Activated T-cell treated with anti-CD3 and anti-CD28 coated beads, Interleukin-2, amount 50 U/mL, for 4 hours (primary cell): ENCODE data around the gene CCDC74B. TPM values are rescaled to one million over a fixed set of nuclear protein-coding genes. Genes with fewer than 3 reads are reported as not detected.
"Not testable (repeated sequence)": the region's sequence is repeated elsewhere in the genome, so short reads cannot be mapped to it uniquely, and the experiment has no call there.

Experiments used
- ATAC-seq, 2 donors: fragments of 200-7000 bp; cut with Tn5 transposase; one replicate each; pipeline ENCODE4 v1.10.0; 2021
- DNase-seq: peaks from one replicate; pipeline ENCODE4 v3.0.0-alpha.2; 2020
- H3K27me3 Mint-ChIP-seq: one replicate; pipeline ENCODE4 v1.8.0; 2021; ENCODE audit warnings: low read depth, mixed read lengths
- H3K36me3 Mint-ChIP-seq: one replicate; pipeline ENCODE4 v1.8.0; 2022; ENCODE audit warnings: mixed read lengths; ENCODE audit not compliant: insufficient read depth
- H3K4me1 Mint-ChIP-seq: one replicate; pipeline ENCODE4 v1.8.0; 2021; ENCODE audit warnings: low read depth, mixed read lengths
- H3K4me3 Mint-ChIP-seq: one replicate; pipeline ENCODE4 v1.8.0; 2021; ENCODE audit warnings: mild to moderate bottlenecking, moderate library complexity, mixed read lengths
- H3K9me3 Mint-ChIP-seq: one replicate; pipeline ENCODE4 v1.8.0; 2021; ENCODE audit warnings: mixed read lengths
- total RNA-seq, 3 donors: library from RNA; stranded (reverse); gene quantifications; one replicate each; pipeline ENCODE4 v1.2.1, GENCODE V29; 2021

CCDC74B gene
- total RNA-seq, 3 donors from 2014 or later, result 0.23 to 0.43 (median 0.29) TPM

DNA sequence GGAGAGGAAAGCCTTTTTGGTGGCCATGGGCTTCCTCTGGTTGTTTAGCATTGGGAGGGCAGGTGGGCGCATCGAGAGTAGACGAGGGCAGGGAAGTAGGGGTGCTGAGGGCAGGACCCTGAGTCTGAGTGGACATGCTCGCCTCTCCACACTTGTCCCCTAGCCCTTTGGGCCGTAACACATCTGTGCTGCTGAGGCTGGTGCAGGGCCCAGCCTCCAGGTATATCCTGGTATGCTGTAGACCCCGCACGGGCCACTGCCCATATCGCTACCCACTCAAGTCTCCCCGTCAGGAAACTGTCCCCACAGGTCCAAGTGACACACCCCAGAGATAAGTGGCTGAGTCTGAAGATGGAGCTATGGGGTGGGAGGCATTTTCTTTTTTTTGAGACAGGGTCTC, 13.7 kb upstream of the CCDC74B start:
- H3K4me1 Mint-ChIP-seq, result peaks cover 4% of the 10 kb centered on the region
- ATAC-seq (no peak), DNase-seq (no peak)
- no peak overlapping the region for H3K4me3 Mint-ChIP-seq
- H3K27me3 Mint-ChIP-seq, result no peaks in the 10 kb centered on the region
- no peaks in the 10 kb centered on the region for H3K9me3 Mint-ChIP-seq
- peaks cover 8% of the 10 kb centered on the region for H3K36me3 Mint-ChIP-seq

DNA sequence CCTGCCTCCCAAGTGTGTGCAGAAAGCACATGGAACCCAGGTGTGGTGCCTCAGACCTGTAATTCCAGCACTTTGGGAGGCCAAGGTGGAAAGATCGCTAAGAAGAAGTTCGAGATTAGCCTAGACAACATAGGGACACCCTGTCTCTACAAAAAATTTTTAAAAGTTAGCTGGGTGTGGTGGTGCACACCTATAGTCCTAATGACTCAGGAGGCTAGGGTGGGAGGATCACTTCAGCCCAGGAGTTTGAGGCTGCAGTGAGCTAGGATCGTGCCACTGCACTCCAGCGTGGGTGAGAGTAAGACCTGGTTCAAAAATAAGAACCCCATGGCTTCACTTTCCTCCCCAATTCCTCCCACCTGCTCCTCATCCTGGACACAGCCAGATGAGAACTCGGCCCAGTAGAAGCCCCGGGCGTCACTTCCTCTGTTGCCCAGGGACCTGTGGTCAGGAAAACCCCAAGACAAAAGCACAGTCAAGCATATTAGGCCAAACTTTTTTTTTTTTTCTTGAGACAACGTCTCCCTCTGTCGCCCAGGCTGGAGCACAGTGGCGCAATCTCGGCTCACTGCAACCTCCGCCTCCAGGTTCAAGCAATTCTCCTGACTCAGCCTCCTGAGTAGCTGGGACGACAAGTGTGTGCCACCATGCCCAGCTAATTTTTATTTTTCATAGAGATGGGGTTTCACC, 13.1 kb upstream of the CCDC74B start:
- H3K36me3 Mint-ChIP-seq, H3K9me3 Mint-ChIP-seq, H3K4me1 Mint-ChIP-seq, DNase-seq, H3K27me3 Mint-ChIP-seq, ATAC-seq, H3K4me3 Mint-ChIP-seq: not testable (repeated sequence)

DNA sequence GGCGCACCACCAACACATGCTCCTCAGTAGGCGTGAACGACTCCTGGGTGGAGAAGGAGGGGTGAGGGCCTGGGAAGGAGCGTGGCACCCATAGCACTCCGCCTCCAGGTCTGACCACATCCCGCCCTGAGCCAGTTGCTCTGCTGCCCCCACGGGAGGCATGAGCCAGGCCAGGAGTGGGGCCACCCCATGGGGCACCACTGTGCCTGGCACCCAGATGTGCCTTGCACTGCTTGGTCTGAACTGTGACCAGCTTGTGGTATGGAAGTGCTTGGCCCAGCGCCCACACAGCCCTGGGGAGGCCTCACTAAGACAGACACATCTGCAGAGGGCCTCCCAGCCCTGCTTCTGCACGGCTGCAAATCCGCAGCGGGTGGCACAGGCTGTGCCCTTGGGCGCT, 12.4 kb upstream of the CCDC74B start:
- ATAC-seq, result peak; percentile 8 to 10

DNA sequence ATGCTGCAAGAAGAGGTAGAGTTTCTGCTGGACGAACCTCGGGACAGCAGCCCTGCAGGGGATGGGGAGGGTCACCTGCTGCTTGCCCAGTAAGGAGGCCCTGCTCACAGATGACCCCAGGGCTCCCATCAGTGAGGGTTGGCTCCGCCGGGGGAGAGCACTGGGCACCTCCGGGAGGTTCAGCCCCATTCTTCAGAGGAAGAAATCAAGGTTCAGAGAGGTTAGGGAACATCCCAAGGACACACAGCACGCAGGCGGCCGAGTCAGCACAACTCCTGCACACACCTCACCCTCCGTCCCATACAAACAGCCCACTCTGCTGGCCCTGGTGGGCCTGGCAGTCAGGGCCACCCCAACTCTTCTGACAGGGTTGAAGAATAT, 11.7 kb upstream of the CCDC74B start:
- peaks cover 10% of the 10 kb centered on the region for H3K36me3 Mint-ChIP-seq
- DNase-seq (no peak), ATAC-seq (no peak)
- H3K9me3 Mint-ChIP-seq, result no peaks in the 10 kb centered on the region
- no peaks in the 10 kb centered on the region for H3K27me3 Mint-ChIP-seq
- H3K4me1 Mint-ChIP-seq, result peaks cover 4% of the 10 kb centered on the region
- no peak overlapping the region for H3K4me3 Mint-ChIP-seq

More for the DNA sequence above, 12.4 kb upstream of the CCDC74B start:
- not testable (repeated sequence) for DNase-seq, H3K9me3 Mint-ChIP-seq, H3K36me3 Mint-ChIP-seq, H3K4me3 Mint-ChIP-seq, H3K27me3 Mint-ChIP-seq, H3K4me1 Mint-ChIP-seq

DNA sequence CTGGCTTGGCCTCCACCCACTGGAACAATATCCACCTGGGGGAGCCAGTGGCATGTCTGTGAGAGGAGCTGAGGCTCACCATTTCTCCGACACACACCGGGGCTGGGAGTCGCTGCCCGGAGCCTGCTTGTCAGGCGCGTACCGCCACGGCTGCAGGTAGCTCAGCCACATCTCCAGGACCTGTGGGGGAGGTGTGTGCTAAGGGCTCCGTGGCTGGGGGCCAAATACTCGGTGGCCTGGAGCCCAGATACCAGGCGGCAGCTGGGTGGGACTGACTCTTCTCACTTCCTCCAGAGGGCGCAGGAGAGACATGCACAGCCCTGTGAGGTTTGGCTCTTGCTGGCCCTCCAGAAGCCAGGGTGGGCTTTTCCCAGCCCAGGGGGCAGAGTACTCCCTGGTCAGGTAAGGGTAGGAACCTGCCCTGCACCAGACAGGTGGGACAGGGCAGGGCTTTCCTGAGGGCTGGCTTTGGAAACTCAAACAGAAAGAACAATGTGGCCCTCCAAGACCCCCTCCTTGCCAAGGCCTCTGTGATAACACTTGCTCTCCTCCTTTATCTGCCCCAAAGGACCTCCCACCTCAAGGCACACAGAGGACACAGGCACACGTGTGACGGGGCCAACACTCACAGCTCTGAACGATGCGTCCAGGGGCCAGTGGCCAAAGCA, 11.2 kb upstream of the CCDC74B start:
- not testable (repeated sequence) for H3K27me3 Mint-ChIP-seq, H3K9me3 Mint-ChIP-seq, DNase-seq, H3K4me1 Mint-ChIP-seq, H3K36me3 Mint-ChIP-seq, H3K4me3 Mint-ChIP-seq
- peak; percentile 19 to 33 for ATAC-seq

DNA sequence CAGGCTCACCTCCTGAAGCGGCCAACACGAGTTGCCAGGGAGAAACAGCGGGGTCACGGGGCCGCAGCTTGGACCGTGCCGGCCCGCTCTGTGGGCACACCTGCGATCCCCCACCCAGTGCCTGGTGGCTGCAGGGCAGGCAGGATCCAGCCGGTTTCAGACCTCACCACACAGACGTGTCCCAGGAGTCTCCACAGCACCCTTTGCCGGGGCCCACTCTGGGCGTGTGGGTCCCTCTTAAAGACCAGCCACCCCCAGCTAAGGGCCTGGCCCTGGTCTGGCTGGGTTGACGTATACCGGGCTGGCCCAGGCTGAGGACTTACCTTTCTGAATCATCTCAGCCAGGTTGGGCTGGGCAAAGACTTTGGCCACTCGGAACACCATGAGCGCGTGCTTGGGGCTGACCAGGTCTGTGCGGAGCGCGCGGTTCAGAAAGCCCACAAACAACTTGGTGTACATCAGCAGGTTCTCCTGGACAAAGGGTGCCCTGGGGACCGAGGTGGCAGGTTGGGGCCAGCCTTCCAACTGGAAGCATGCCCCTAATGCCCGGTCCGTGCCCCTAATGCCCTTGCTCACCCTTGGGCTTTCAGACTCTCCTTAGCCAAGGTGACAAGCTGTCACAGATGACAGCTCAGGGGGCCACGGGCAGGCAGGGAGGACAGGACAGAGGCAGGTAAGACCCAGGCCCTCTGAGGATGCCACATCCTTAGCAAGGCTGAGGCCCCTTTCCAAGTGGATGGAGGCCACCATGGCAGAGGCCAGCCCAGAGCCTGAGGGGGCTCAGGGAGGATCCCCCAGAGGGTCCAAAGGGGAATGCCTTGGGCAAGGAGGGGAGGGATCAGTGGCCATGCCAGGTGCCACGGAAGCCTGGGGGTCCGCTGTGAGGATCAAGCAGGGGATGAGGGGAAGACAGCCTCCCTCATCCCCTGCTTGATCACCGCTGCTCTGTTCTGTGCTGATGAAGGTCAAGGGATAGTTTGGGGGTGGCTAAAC, 10.2 kb upstream of the CCDC74B start:
- no peaks in the 10 kb centered on the region for H3K27me3 Mint-ChIP-seq
- no peak for ATAC-seq

DNA sequence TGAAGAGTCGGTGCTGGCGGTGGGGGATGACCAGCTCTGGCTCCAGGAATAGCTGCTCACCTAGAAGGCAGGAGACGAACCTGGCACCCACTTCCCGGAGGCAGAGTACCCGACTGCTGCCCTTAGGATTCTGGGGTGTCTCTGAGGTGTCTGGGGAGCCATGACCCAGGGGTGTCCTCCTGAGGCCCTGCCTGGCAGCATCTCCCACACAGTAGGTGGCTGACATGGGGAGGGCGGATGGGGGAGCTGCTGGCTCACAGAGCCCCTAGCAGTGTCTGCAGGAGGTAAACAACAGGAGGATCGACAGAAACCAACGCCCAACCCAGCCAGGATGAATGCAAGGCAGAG, 9.5 kb upstream of the CCDC74B start:
- not testable (repeated sequence) for H3K9me3 Mint-ChIP-seq, H3K27me3 Mint-ChIP-seq, H3K4me3 Mint-ChIP-seq, H3K4me1 Mint-ChIP-seq, H3K36me3 Mint-ChIP-seq, DNase-seq, ATAC-seq

More for the DNA sequence above, 10.2 kb upstream of the CCDC74B start:
- Mint-ChIP-seq H3K9me3 (no peaks in the 10 kb centered on the region), H3K4me3 (no peak overlapping the region), H3K36me3 (peaks cover 7% of the 10 kb centered on the region), H3K4me1 (peaks cover 4% of the 10 kb centered on the region)
- DNase-seq, result no peak

DNA sequence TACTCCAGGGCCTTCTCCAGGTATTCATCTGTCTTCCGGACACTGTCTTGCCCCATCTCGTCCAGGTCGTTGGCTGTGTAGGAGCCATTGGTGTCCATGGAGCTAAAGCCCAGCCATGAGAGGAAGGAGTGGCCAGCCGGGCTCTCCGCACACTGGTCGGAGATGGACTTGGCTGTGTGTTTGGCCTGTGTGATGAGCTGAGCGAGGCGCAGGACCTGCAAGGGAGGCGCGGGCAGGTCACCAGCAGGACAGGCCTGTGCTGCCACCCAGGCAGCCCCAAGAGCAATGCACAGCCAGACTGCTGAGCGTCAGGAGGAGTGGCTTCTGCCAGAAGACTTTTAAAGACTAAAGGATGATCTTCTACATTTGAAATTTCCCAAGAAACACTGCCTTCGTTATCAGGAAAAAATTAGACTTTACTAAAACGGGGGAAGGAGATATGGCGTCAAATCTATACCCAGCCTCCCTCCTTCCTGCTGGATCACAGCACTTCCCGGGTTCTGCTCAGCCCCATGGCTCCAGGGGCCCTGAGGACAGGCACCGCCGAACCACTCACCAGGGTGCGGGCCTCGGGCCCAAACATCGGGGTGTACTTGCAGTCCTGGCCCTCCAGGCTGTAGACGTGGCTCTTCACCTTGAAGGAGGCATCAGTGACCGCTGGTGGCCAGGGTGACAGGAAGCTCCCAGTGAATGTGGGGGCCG, 9.0 kb upstream of the CCDC74B start:
- not testable (repeated sequence) for H3K27me3 Mint-ChIP-seq, H3K36me3 Mint-ChIP-seq, H3K9me3 Mint-ChIP-seq, H3K4me3 Mint-ChIP-seq, DNase-seq, ATAC-seq, H3K4me1 Mint-ChIP-seq

DNA sequence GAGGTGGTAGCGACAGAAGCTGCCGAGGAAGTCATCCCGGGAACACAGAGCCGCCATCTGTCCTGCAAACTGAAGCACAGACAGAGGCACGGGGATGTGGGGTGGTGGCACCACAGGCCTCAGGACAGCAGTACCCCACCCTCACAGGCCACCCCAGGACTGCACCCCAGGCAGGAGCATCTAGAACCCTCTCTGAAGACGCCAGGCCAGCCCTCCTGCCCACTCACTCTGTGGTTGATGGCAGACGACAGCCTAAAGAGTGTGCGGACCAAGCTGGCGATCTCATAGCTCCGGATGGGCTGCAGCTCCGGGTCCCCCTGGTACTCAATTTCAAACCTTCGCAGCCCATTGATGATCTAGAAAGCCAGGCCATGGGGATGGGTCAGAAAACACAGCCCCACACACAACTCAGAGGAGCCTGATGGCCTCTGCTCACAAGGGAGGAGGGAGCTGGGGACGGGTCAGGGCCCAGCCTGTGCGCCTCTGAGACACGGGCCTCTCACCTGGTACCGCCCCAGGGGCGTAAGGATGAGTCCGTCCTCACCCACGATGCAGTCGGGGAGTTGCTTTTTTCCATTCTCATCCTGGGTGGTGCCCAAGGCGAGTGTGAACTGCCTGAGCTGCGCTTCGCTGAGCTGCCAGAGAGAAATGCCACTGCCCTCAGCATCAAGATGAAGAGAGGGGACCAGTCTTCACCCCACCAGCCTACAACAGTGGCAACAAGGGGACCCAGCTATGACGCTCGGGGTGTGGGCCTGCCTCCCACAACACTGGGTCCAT, 8.1 kb upstream of the CCDC74B start:
- ATAC-seq, result no peak
- no peak overlapping the region for H3K4me3 Mint-ChIP-seq
- peaks cover 6% of the 10 kb centered on the region for H3K36me3 Mint-ChIP-seq
- H3K27me3 Mint-ChIP-seq, result no peaks in the 10 kb centered on the region
- DNase-seq, result no peak
- no peaks in the 10 kb centered on the region for H3K4me1 Mint-ChIP-seq
- no peaks in the 10 kb centered on the region for H3K9me3 Mint-ChIP-seq

DNA sequence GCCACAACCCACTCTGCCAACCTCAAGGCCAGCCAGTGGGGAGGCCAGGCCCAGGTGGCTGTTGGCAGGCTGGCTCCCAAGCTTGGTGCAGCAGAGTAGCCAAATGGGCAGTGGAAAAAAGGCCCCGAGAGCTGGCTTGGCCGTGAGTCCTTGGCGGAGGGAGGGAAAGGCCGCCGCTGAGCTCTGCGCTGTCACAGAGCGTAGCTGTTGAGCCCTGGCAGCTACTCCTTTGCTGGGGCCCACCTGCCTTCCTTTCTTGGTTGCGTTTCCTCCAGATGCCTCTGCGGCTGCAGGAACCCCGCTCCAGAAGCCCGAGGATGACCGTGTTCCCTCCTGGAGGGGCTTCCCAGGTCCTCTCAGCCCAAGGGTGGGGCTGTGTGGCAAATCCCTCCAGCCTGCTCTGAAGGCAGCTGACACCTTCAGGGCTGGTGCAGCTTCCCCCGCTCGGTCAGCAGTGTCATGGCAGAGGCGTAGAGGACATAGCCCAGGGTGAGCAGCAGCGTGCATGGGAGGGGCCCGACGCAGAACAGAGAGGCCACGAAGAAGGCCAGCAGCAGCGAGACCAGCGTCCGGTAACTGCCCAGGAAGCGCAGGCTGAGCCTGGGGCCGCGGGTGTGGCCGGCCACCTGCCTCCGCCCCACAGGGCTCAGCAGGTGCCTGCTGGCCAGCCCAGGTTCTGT, 7.4 kb upstream of the CCDC74B start:
- H3K9me3 Mint-ChIP-seq, ATAC-seq, H3K27me3 Mint-ChIP-seq, H3K36me3 Mint-ChIP-seq, DNase-seq, H3K4me1 Mint-ChIP-seq, H3K4me3 Mint-ChIP-seq: not testable (repeated sequence)

DNA sequence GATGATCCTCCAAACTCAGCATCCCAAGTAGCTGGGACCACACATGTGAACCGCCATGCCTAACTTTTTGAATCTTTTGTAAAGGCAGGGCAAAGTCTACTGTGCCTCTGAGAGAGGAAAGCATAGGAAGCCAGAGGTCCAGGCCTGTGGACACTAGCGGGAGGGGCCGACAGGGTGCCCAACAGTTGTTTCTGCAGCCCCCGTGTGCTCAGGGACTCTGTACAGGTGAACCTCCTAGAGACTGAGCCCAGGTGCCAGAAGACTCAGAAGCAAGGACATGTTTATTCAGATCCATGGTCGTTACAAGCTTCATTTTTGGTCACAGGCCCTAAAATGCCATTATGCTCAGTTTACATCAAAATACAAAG, 6.2 kb upstream of the CCDC74B start:
- DNase-seq, ATAC-seq, H3K4me1 Mint-ChIP-seq, H3K36me3 Mint-ChIP-seq, H3K27me3 Mint-ChIP-seq, H3K4me3 Mint-ChIP-seq, H3K9me3 Mint-ChIP-seq: not testable (repeated sequence)

DNA sequence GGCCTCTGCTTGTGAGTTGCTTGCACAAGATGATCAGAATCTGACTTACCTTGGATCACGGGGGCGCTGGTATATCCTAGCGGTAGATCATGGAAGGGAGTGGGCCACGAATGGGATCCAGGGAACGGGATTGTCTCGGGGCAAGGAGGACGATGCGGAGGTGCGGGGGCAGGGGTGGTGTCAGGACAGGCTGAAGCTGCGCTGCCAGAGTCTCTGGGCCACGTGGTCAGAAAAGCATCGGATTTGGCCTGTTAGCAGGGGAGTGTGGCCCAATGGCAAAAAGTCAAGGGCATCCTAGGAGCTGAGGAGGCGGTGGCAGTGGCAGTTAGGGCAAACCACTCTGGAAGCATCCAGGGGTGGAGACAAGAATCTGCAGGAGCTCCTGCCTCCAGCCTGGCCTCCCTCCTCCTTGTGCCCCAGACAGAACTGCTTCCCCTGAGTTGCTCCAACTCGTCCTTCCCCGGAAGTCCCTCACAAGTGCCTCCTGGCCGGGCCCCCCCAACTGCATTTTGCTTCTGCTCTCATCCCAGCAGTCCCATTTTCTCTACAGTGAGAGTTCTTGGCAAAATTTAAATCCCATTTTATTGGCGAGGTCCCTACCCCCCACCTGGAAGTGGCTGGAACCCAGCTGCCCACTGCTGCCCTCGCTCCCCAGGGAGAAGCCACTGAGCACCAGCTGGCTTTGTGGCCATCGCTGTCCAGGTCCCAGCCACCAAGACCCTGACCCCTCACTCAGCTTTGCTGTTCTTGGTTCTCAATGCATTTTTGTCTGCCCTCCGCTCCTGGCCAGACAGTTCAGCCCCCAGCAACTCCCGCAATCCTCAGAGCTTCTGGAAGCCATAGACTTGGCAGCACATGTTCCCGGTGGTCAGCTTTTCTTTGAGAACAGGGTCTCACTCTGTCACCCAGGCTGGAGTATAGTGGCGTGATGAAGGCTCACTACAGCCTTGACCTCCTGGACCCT, 5.6 kb upstream of the CCDC74B start:
- H3K27me3 Mint-ChIP-seq, result no peaks in the 10 kb centered on the region
- DNase-seq (no peak), ATAC-seq (no peak)
- no peak overlapping the region for H3K4me3 Mint-ChIP-seq
- peaks cover 6% of the 10 kb centered on the region for H3K36me3 Mint-ChIP-seq
- no peaks in the 10 kb centered on the region for H3K9me3 Mint-ChIP-seq
- H3K4me1 Mint-ChIP-seq, result no peaks in the 10 kb centered on the region
